GM13977 (cell line): Measurements from ENCODE around the gene PRRX2.

Experiments
- DNase-seq: peaks from one replicate; pipeline ENCODE4 v3.0.0; 2012; ENCODE audit warnings: low spot score
- CTCF ChIP-seq: IDR thresholded peaks from 2 replicates; pipeline ENCODE4 v1.5.1; 2012; ENCODE audit warnings: mild to moderate bottlenecking, control low read depth; ENCODE audit not compliant: insufficient read depth; ENCODE audit errors: extremely low read depth, missing control alignments
- in situ Hi-C: fragments of 300-500 bp; cut with MboI; formaldehyde crosslinking; loops from one replicate; pipeline ENCODE4 v1.12.0; 2022; ENCODE audit warnings: low sequenced_read_pairs, low pct_unique_long_range_greater_than_20kb, mixed read lengths, inconsistent platforms; ENCODE audit not compliant: unreplicated experiment

Gene PRRX2

GRCh38 chr9:129665389-129665775, at the start of gene PRRX2:
TSS of gene PRRX2 (plus strand) at chr9:129665647. CDS start at chr9:129665868, 221 bp downstream.
- peak; percentile 54 for DNase-seq
- TF ChIP-seq CTCF, result no peak
- in situ Hi-C loops, result loop anchor here (25.0 kb wide), 1 partner anchor 122 kb away; no protein-coding TSS in a partner anchor

GRCh38 chr9:129617167-129617566, 48.3 kb upstream of the PRRX2 start:
- in situ Hi-C loops, result loop anchor here (10.0 kb wide), 1 partner anchor 482 kb away; no protein-coding TSS in a partner anchor
- DNase-seq, result no peak
- peak; percentile 49 for TF ChIP-seq CTCF

- in situ Hi-C loops, result loop anchor here (10.0 kb wide), 1 partner anchor 485 kb away; no protein-coding TSS in a partner anchor
- DNase-seq, result no peak
- peak; percentile 11 for TF ChIP-seq CTCF
Measured at GRCh38 chr9:129619787-129620668, 45.4 kb upstream of the PRRX2 start.

GRCh38 chr9:129620669-129621295, 44.7 kb upstream of the PRRX2 start, which contains the start of gene C9orf50:
TSS of gene C9orf50 (minus strand) at chr9:129621101. CDS start at chr9:129620574, 527 bp downstream.
- DNase-seq, result no peak
- in situ Hi-C loops, result no loop called here
- no peak for TF ChIP-seq CTCF

GRCh38 chr9:129623331-129623730, 42.1 kb upstream of the PRRX2 start:
- TF ChIP-seq CTCF, result no peak
- in situ Hi-C loops, result no loop called here
- no peak for DNase-seq

- in situ Hi-C loops, result no loop called here
- DNase-seq, result peak; percentile 82
- peak; percentile 79 for TF ChIP-seq CTCF
Measured at GRCh38 chr9:129624168-129624759, 41.2 kb upstream of the PRRX2 start.
